ENCODE data around the gene KCNK5. TPM values are rescaled to one million over a fixed set of nuclear protein-coding genes. Genes with fewer than 3 reads are reported as not detected.

Gene KCNK5
- total RNA-seq, 1 donor from 2014 or later = 2.6 TPM

GRCh38 chr6:39240155-39240757, 11.0 kb upstream of the KCNK5 start:
- Histone ChIP-seq H3K4me1 (no peaks in the 10 kb centered on the region), H3K27ac (no peak overlapping the region), H3K27me3 (no peaks in the 10 kb centered on the region), H3K9me3 (no peaks in the 10 kb centered on the region), H3K4me3 (no peak overlapping the region), H3K36me3 (no peaks in the 10 kb centered on the region)
- DNase-seq (ENCODE audit: low spot score in 2 of 2) = no peak
- no peak for TF ChIP-seq CTCF (IDR thresholded peaks at IDR 0.05)
- intact Hi-C loops (cut with DNase I) = no loop called here

GRCh38 chr6:39239527-39240154, 10.4 kb upstream of the KCNK5 start:
- DNase-seq (ENCODE audit: low spot score in 2 of 2) = no peak
- H3K4me3 ChIP-seq = no peak overlapping the region
- H3K36me3 ChIP-seq = no peaks in the 10 kb centered on the region
- intact Hi-C loops (cut with DNase I) = no loop called here
- no peak for TF ChIP-seq CTCF (IDR thresholded peaks at IDR 0.05)
- no peaks in the 10 kb centered on the region for H3K4me1 ChIP-seq
- no peak overlapping the region for H3K27ac ChIP-seq
- no peaks in the 10 kb centered on the region for H3K27me3 ChIP-seq
- H3K9me3 ChIP-seq = no peaks in the 10 kb centered on the region

GRCh38 chr6:39236742-39237141, 7.5 kb upstream of the KCNK5 start:
- DNase-seq (ENCODE audit: low spot score in 2 of 2) = no peak
- no peaks in the 10 kb centered on the region for H3K27me3 ChIP-seq
- no peaks in the 10 kb centered on the region for H3K36me3 ChIP-seq
- no peaks in the 10 kb centered on the region for H3K9me3 ChIP-seq
- TF ChIP-seq CTCF (IDR thresholded peaks at IDR 0.05) = no peak
- intact Hi-C loops (cut with DNase I) = no loop called here
- no peaks in the 10 kb centered on the region for H3K4me1 ChIP-seq
- H3K27ac ChIP-seq = no peak overlapping the region
- H3K4me3 ChIP-seq = no peak overlapping the region

GRCh38 chr6:39233333-39233732, 4.1 kb upstream of the KCNK5 start:
- H3K4me1 ChIP-seq = peaks cover 6 to 8% of the 10 kb centered on the region in 2 donors
- no peaks in the 10 kb centered on the region for H3K9me3 ChIP-seq
- H3K4me3 ChIP-seq = no peak overlapping the region
- no peak for TF ChIP-seq CTCF (IDR thresholded peaks at IDR 0.05)
- H3K36me3 ChIP-seq = no peaks in the 10 kb centered on the region
- no peak for DNase-seq (ENCODE audit: low spot score in 2 of 2)
- intact Hi-C loops (cut with DNase I) = no loop called here
- H3K27ac ChIP-seq = no peak overlapping the region
- H3K27me3 ChIP-seq = no peaks in the 10 kb centered on the region

- Histone ChIP-seq H3K36me3 (no peaks in the 10 kb centered on the region), H3K27ac (no peak overlapping the region), H3K9me3 (no peaks in the 10 kb centered on the region), H3K4me3 (no peak overlapping the region), H3K27me3 (no peaks in the 10 kb centered on the region), H3K4me1 (peaks cover 6 to 8% of the 10 kb centered on the region in 2 donors)
- TF ChIP-seq CTCF (IDR thresholded peaks at IDR 0.05) = no peak
- intact Hi-C loops (cut with DNase I) = no loop called here
- DNase-seq (ENCODE audit: low spot score in 2 of 2) = no peak
Measured at GRCh38 chr6:39231521-39232243, 2.4 kb upstream of the KCNK5 start.
